Neutrophil (primary cell): ENCODE measurements around the gene ZC3H12A.

Source experiments
- H3K27ac ChIP-seq: fragments of 200-600 bp; sonication (generic); 2 replicates; pipeline ENCODE4 v1.5.1; 2016; ENCODE audit warnings: mild to moderate bottlenecking, moderate library complexity
- H3K27me3 ChIP-seq: fragments of 200-600 bp; sonication (generic); 2 replicates; pipeline ENCODE4 v1.6.0; 2016; ENCODE audit warnings: mild to moderate bottlenecking
- H3K36me3 ChIP-seq: fragments of 200-600 bp; sonication (generic); 2 replicates; pipeline ENCODE4 v1.5.1; 2017
- H3K4me1 ChIP-seq, 2 experiments: fragments of 200-600 bp in 1 of 2; sonication (generic) in 1 of 2; 1 replicate in 1 of 2; 2 replicates in 1 of 2; pipeline versions ENCODE4 v1.5.1 to v1.6.1; 2013 to 2016; ENCODE audit warnings: low read depth in 1 of 2, low read length in 1 of 2, mild to moderate bottlenecking in 1 of 2, moderate library complexity in 1 of 2; ENCODE audit not compliant: control insufficient read depth in 1 of 2, insufficient read depth in 1 of 2
- H3K4me3 ChIP-seq, 2 experiments: fragments of 200-600 bp in 1 of 2; sonication (generic) in 1 of 2; 1 replicate in 1 of 2; 2 replicates in 1 of 2; pipeline ENCODE4 v1.5.1; 2013 to 2016; ENCODE audit warnings: low read depth in 1 of 2, low read length in 1 of 2, mild to moderate bottlenecking in 1 of 2, moderate library complexity in 1 of 2
- H3K9me3 ChIP-seq: fragments of 200-600 bp; sonication (generic); 2 replicates; pipeline ENCODE4 v1.5.1; 2016
- CTCF ChIP-seq: fragments of 200-600 bp; sonication (generic); IDR thresholded peaks from 2 replicates; pipeline ENCODE4 v1.5.1; 2016; ENCODE audit warnings: antibody characterized with exemption

ZC3H12A gene

DNA sequence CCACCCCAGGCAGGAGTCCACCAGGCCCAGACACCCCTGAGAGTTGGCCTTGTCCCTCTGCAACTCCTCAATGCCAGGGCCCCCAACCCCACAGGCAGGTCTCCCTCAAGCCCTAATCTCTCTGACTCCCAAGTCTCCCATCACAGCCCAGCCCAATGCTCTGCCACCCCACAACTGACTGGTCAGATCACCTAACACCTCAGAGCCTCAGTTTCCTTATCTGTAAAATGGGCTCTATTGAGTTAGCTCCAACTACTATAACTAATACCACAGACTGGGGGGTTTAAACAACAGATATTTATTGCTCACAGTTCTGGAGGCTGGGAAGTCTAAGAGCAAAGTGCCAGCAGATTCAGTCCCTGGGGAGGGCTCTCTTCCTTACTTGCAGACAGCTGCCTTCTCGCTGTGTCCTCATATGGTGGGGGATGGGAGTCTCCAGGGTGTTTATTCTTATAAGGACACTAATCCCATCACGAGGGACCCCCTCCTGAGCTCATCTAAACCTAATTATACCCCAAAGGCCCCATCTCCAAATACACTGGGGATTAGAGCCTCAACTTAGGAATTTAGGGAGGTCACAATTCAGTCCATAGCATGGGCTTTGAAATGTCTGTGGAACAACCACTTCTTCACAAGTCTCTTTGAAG is 34.9 kb upstream of the ZC3H12A start:
- Histone ChIP-seq H3K4me3 (no peak overlapping the region), H3K27me3 (peaks cover 18% of the 10 kb centered on the region), H3K36me3 (no peaks in the 10 kb centered on the region), H3K4me1 (no peaks in the 10 kb centered on the region), H3K9me3 (no peaks in the 10 kb centered on the region), H3K27ac (no peak overlapping the region)
- no peak for TF ChIP-seq CTCF

DNA sequence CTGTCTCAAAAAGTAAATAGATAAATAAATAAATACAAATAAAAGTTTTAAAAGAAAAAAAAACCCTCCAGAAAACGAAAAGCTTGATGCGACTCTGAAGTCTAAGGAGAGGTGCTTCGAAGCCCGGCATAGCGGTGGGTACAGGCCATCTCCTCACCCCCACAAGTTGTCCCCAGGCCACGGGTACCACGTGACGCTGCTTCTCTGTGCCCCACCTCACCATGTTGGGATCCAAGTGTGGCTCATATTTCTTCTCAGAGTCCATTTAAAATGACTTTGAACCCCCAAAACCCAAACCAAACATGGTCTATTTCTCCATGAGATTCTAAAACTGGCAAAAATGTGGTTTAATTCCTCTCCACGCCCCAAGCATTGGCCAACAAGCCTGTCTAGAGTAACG is 32.9 kb upstream of the ZC3H12A start:
- Histone ChIP-seq H3K27ac (no peak overlapping the region), H3K9me3 (no peaks in the 10 kb centered on the region), H3K27me3 (peaks cover 23% of the 10 kb centered on the region), H3K36me3 (no peaks in the 10 kb centered on the region), H3K4me1 (no peaks in the 10 kb centered on the region), H3K4me3 (no peak overlapping the region)
- no peak for TF ChIP-seq CTCF

- Histone ChIP-seq H3K27ac (no peak overlapping the region), H3K27me3 (peaks cover 29% of the 10 kb centered on the region), H3K4me3 (no peak overlapping the region), H3K36me3 (no peaks in the 10 kb centered on the region), H3K4me1 (no peaks in the 10 kb centered on the region), H3K9me3 (no peaks in the 10 kb centered on the region)
- TF ChIP-seq CTCF: no peak
These were observed 32.2 kb upstream of the ZC3H12A start for GRCh38 chr1:37442139-37442538.

- Histone ChIP-seq H3K27ac (no peak overlapping the region), H3K9me3 (no peaks in the 10 kb centered on the region)
- no peak for TF ChIP-seq CTCF
These were observed 31.7 kb upstream of the ZC3H12A start for GRCh38 chr1:37442644-37443043.

GRCh38 chr1:37446874-37447273 is 27.5 kb upstream of the ZC3H12A start:
- Histone ChIP-seq H3K4me1 (peaks cover 12 to 14% of the 10 kb centered on the region in 2 experiments), H3K9me3 (no peaks in the 10 kb centered on the region), H3K27me3 (peaks cover 16% of the 10 kb centered on the region), H3K4me3 (no peak overlapping the region), H3K36me3 (no peaks in the 10 kb centered on the region), H3K27ac (no peak overlapping the region)
- TF ChIP-seq CTCF: no peak

More at GRCh38 chr1:37442644-37443043, 31.7 kb upstream of the ZC3H12A start:
- peaks cover 29% of the 10 kb centered on the region for H3K27me3 ChIP-seq
- no peak overlapping the region for H3K4me3 ChIP-seq
- no peaks in the 10 kb centered on the region for H3K36me3 ChIP-seq
- no peaks in the 10 kb centered on the region for H3K4me1 ChIP-seq

DNA sequence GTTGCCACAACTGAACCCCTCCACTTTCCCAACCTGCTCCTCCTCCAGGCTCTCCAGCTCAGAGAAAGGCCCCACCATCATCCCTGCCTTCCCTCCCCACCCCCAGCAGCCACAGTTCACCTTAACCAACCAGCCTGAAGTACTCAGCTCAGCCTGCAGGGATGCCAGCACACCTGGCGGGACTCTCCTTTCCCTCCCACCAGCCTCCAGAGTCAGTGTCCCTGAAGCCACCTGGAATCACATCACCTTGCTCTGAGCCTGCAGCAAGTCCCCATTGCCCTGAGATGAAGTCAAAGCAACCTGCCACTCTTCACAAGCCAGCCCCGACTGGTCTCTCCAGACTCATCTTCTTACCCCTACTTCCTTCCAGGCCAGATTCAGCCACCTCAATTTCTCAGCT is 26.2 kb upstream of the ZC3H12A start:
- no peaks in the 10 kb centered on the region for H3K36me3 ChIP-seq
- H3K9me3 ChIP-seq: no peaks in the 10 kb centered on the region
- no peak overlapping the region for H3K4me3 ChIP-seq
- H3K4me1 ChIP-seq: peaks cover 12 to 14% of the 10 kb centered on the region in 2 experiments
- no peak overlapping the region for H3K27ac ChIP-seq
- H3K27me3 ChIP-seq: peaks cover 13% of the 10 kb centered on the region
- no peak for TF ChIP-seq CTCF
